Measurements from ENCODE around the gene C17orf78.

GRCh38 chr17:37429453-37429852 lies 53.7 kb downstream of the C17orf78 start:
- TF ChIP-seq MEF2A (IDR thresholded peaks at IDR 0.05; ENCODE audit: borderline replicate concordance, low read depth) (no peak), EZH2phosphoT487 (IDR thresholded peaks at IDR 0.05; ENCODE audit: borderline replicate concordance, low read depth) (no peak), POLR2AphosphoS5 (IDR thresholded peaks at IDR 0.05; ENCODE audit: low read depth, low read length) (no peak), CTCF (IDR thresholded peaks at IDR 0.05) (no peak), RAD21 (IDR thresholded peaks at IDR 0.05; ENCODE audit: low read length) (no peak), YY1 (IDR thresholded peaks at IDR 0.05; ENCODE audit: low read depth) (no peak), RCOR1 (IDR thresholded peaks at IDR 0.05; ENCODE audit: low read length) (no peak)

Data from SK-N-SH (cell line).